Measurements from ENCODE around the gene DNM3.
A peak's percentile ranks its signal among the peaks of the same experiment; 100 is the strongest.

DNM3 gene

DNA sequence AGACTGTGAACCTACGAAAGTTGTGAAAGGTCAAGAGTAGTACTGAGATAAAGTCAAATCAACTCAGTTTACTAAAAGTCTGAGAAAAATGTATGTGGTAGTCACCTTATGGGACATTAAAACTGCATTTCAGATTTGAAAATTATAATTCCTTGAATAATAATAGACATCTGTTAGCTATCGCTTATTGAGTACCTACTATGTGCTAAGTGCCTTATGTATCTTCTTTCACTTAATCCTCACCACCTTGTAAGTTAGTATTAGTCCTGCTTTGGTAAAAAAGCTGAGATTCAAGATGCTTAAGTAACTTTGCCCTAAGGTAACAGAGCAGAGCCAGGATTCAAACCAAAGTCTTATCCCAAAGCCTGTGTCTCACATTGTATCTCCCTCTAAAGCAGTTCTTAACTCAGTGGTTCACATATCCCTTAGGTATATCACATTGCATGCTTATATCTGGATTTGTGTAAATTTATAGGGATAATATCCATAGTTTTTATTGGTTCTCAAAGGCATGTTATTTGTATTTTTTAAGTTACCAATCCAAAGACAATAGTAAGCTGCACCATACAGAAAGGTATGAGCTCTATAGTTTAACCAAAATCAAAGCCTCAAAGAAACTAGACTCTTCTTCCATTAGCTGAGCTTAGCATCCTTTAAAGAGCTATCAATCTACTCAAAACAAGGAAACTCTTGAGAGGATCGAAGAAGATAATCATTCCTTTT lies 601.7 kb downstream of the DNM3 start:
- TF ChIP-seq, protein P1, sequence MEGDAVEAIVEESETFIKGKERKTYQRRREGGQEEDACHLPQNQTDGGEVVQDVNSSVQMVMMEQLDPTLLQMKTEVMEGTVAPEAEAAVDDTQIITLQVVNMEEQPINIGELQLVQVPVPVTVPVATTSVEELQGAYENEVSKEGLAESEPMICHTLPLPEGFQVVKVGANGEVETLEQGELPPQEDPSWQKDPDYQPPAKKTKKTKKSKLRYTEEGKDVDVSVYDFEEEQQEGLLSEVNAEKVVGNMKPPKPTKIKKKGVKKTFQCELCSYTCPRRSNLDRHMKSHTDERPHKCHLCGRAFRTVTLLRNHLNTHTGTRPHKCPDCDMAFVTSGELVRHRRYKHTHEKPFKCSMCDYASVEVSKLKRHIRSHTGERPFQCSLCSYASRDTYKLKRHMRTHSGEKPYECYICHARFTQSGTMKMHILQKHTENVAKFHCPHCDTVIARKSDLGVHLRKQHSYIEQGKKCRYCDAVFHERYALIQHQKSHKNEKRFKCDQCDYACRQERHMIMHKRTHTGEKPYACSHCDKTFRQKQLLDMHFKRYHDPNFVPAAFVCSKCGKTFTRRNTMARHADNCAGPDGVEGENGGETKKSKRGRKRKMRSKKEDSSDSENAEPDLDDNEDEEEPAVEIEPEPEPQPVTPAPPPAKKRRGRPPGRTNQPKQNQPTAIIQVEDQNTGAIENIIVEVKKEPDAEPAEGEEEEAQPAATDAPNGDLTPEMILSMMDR (IDR thresholded peaks at IDR 0.05; ENCODE audit: low read depth, low read length), result no peak
- TF ChIP-seq, protein P2, sequence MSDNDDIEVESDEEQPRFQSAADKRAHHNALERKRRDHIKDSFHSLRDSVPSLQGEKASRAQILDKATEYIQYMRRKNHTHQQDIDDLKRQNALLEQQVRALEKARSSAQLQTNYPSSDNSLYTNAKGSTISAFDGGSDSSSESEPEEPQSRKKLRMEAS (IDR thresholded peaks at IDR 0.05; ENCODE audit: low read depth, low read length), result no peak
- TF ChIP-seq POLR2A (IDR thresholded peaks at IDR 0.05; ENCODE audit: extremely low read depth, insufficient read length), result no peak
- no peak for TF ChIP-seq MYC (IDR thresholded peaks at IDR 0.05; ENCODE audit: low read depth, low read length)
- H3K4me3 ChIP-seq (ENCODE audit: low read depth, low read length), result peak overlapping the region; percentile 87
- DNase-seq (ENCODE audit: low read depth), result no peak

DNA sequence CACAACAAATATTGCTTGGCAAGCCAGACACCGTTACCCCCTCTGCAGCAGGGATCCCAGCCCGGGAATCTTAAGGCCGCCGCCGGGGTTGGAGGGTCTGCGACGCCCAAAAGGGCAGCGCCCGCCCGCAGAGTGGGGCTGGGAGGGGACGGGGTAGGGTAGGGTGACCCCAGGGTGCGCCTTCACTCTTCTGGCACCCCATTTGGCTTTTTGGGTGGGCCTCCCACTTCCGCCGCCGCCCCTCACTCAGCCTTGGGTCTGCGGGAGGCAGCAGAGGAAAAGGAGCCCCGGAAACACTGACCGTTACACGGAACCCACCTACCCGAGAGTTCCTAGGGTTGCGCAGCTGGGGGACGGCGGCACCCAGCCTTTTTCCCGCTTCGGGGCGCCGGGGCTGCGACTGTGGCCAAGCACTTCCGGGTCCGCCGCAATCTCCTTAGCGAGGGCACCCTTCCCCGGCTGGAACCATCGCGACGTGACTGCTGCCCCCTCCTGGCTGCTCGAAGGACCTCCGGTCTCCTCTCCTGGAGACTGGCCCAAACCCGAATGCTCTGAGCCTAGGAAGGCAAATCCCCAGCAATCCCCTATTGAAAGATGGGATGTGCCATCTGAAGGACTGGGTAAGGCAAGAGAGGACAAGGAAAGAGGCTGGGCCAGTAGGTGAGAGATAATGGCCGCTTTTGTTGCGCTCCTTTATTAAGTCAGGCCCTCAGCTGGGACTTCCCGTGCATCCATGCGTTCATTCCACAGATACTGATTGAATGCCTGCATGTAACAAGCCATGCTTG lies 602.6 kb downstream of the DNM3 start, which contains the start of gene PIGC:
Gene PIGC, minus strand, starts transcription at position 404 of the 788 bp plus-strand sequence. CDS start 1,447 bp downstream, outside the sequence.
- TF ChIP-seq, protein P1 (IDR thresholded peaks at IDR 0.05; ENCODE audit: low read depth, low read length), result peak; percentile 79
- peak; percentile 60 for TF ChIP-seq POLR2A (IDR thresholded peaks at IDR 0.05; ENCODE audit: extremely low read depth, insufficient read length)
- TF ChIP-seq, protein P2 (IDR thresholded peaks at IDR 0.05; ENCODE audit: low read depth, low read length), result no peak
- TF ChIP-seq MYC (IDR thresholded peaks at IDR 0.05; ENCODE audit: low read depth, low read length), result peak; percentile 58

DNA sequence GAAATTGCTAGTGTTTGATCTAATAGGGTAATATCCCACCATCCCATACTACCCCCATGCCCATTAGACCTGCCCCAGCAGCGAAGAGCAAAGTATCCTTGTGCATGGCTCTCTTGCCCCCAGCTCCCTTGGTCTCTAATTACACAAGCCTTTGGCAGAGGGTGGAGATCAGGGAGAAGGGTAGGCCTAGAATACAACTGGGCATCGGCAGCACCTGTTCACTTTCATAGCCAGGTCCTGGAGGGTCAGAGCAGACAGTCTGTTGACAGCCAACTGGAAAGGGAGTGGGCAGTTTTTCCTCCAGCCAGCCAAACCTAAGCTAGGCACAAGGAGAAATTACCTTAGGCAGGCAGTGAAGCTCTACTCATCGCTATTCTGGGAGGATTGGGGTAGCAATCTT lies 605.2 kb downstream of the DNM3 start:
- TF ChIP-seq MYC (IDR thresholded peaks at IDR 0.05; ENCODE audit: low read depth, low read length) (no peak), POLR2A (IDR thresholded peaks at IDR 0.05; ENCODE audit: extremely low read depth, insufficient read length) (no peak)
- TF ChIP-seq, protein P2 (IDR thresholded peaks at IDR 0.05; ENCODE audit: low read depth, low read length), result no peak
- TF ChIP-seq, protein P1 (IDR thresholded peaks at IDR 0.05; ENCODE audit: low read depth, low read length), result no peak
- no peak for DNase-seq (ENCODE audit: low read depth)
- H3K4me3 ChIP-seq (ENCODE audit: low read depth, low read length), result no peak overlapping the region

More for the DNA sequence above, 602.6 kb downstream of the DNM3 start, which contains the start of gene PIGC:
- H3K4me3 ChIP-seq (ENCODE audit: low read depth, low read length), result peak within 1 kb of the TSS; percentile 87
- DNase-seq (ENCODE audit: low read depth), result peak; percentile 92

DNA sequence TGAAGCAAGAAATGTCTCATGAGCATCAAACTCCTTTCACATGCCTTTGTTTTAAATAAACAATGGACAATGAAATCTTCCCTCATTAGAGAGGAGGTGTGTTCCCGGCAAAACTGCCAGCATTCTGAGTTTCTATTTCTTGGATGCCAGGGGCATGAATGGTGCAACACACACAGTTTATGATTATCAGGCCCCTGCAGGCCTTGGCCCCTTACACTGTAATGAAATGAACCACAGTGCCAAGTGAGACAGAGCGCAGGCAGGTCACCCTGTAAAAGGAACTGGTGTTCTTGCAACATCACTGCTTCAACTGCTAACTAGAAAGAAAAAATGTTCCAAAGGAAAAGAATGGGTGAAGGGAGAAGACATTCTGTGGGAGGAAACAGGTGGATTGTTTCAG lies 606.3 kb downstream of the DNM3 start:
- TF ChIP-seq, protein P2 (IDR thresholded peaks at IDR 0.05; ENCODE audit: low read depth, low read length), result no peak
- no peak for TF ChIP-seq POLR2A (IDR thresholded peaks at IDR 0.05; ENCODE audit: extremely low read depth, insufficient read length)
- TF ChIP-seq, protein P1 (IDR thresholded peaks at IDR 0.05; ENCODE audit: low read depth, low read length), result no peak
- no peak for TF ChIP-seq MYC (IDR thresholded peaks at IDR 0.05; ENCODE audit: low read depth, low read length)
- peak; percentile 89 for DNase-seq (ENCODE audit: low read depth)
- H3K4me3 ChIP-seq (ENCODE audit: low read depth, low read length), result no peak overlapping the region

DNA sequence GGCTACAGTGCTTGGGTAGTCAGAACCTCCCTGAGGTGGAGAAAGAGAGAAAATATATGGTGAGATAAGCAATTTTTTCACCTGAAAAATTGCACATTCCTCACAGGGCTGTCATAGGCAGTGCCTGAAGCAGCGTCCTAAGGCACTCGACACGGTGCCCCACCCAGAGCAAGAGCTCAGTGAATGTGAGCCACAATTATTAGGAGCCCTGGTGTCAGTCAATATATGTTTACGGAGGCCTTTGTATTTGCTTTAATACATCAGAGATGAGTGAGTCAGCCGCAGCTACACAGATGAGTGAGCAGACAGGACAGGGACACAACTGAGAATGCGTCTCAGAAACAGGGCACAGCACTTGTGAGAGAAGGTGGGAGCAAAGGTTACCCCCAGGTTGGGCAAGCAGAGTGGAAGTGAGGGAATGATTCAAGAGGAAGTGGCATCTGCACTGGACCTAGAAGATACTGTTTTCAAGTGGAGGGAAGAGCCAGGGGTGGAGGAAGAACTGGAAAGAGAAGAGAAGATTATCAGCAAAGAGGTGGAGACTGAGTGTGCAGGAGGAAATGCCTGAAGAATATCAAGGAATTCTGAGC lies 607.8 kb downstream of the DNM3 start:
- TF ChIP-seq POLR2A (IDR thresholded peaks at IDR 0.05; ENCODE audit: extremely low read depth, insufficient read length) (no peak), MYC (IDR thresholded peaks at IDR 0.05; ENCODE audit: low read depth, low read length) (no peak)
- TF ChIP-seq, protein P2 (IDR thresholded peaks at IDR 0.05; ENCODE audit: low read depth, low read length), result no peak
- TF ChIP-seq, protein P1 (IDR thresholded peaks at IDR 0.05; ENCODE audit: low read depth, low read length), result no peak
- peak; percentile 64 for DNase-seq (ENCODE audit: low read depth)
- no peak overlapping the region for H3K4me3 ChIP-seq (ENCODE audit: low read depth, low read length)
